HepG2 (cell line): ENCODE results near the gene BTBD3. TPM values are rescaled to one million over a fixed set of nuclear protein-coding genes. Genes with fewer than 3 reads are reported as not detected.

Experiments used
- ATAC-seq: fragments of 200-7000 bp; cut with Tn5 transposase; 3 replicates; pipeline ENCODE4 v1.9.1; 2020; ENCODE audit warnings: mild to moderate bottlenecking, moderate library complexity
- BruUV-seq: library from RNA; stranded (reverse); fragments of 400-500 nt; replicated peaks from 2 replicates; lab custom pipeline; 2021; lab: Mats Ljungman, UMichigan
- CTCF ChIA-PET: fragments of 300-600 bp; formaldehyde crosslinking; extraction: SDS; loops from one replicate; lab custom pipeline; 2021; ENCODE audit warnings: low total read pairs, inconsistent platforms, low intra/inter-chr PET ratio; lab: Yijun Ruan, JAX
- POLR2A ChIA-PET: fragments of 350-600 bp; sonication (Branson Sonifier 250); formaldehyde crosslinking; loops from one replicate; lab custom pipeline; 2020; ENCODE audit warnings: antibody characterized with exemption, inconsistent platforms; lab: Yijun Ruan, JAX
- DNase-seq: peaks from one replicate; pipeline ENCODE4 v3.0.0-alpha.2; 2015; ENCODE audit warnings: low spot score
- FAIRE-seq: peaks from 3 replicates; lab custom pipeline; 2011; peaks lifted over from hg19 to GRCh38; lab: Jason Lieb, UNC
- H2AFZ ChIP-seq: one replicate; pipeline ENCODE4 v1.6.1; 2011; ENCODE audit warnings: low read length, inconsistent platforms
- H3K27ac ChIP-seq: fragments of 300-600 bp; 3 replicates; pipeline ENCODE4 v1.8.0; 2011; ENCODE audit warnings: mixed run types, mild to moderate bottlenecking, mixed read lengths, low read length, inconsistent platforms; ENCODE audit not compliant: insufficient read depth; ENCODE audit errors: extremely low read length
- H3K27me3 ChIP-seq, 2 experiments: fragments of 200-600 bp in 1 of 2; 2 replicates in 1 of 2; 3 replicates in 1 of 2; pipeline versions ENCODE4 v1.6.0 to v1.8.0; 2011; ENCODE audit warnings: low read length in 2 of 2, mild to moderate bottlenecking in 2 of 2, moderate library complexity in 2 of 2, inconsistent platforms in 1 of 2; ENCODE audit not compliant: insufficient read depth in 2 of 2, control insufficient read depth in 1 of 2
- H3K36me3 ChIP-seq, 2 experiments: fragments of 200-600 bp in 1 of 2; replicated peaks in 1 of 2; 2 replicates in 1 of 2; 3 replicates in 1 of 2; pipeline versions ENCODE4 v1.5.1 to v1.8.0; 2011; ENCODE audit warnings: low read length in 2 of 2, inconsistent platforms in 1 of 2; ENCODE audit not compliant: insufficient read depth in 2 of 2, control insufficient read depth in 1 of 2
- H3K4me1 ChIP-seq: 2 replicates; pipeline ENCODE4 v1.5.1; 2012; ENCODE audit warnings: low read length, inconsistent platforms; ENCODE audit not compliant: insufficient read depth
- H3K4me2 ChIP-seq: 2 replicates; pipeline ENCODE4 v1.6.0; 2011; ENCODE audit warnings: low read depth, low read length, inconsistent platforms
- H3K4me3 ChIP-seq, 3 experiments: fragments of 200-600 bp in 1 of 3; sonication (generic), shearing (Covaris generic) in 1 of 3; replicated peaks in 1 of 3; 2 replicates each; pipeline ENCODE4 v1.5.1; 2011 to 2016; ENCODE audit warnings: low read length in 3 of 3, inconsistent platforms in 2 of 3, low read depth in 2 of 3, mild to moderate bottlenecking in 2 of 3, control low read depth in 1 of 3, mixed read lengths in 1 of 3; ENCODE audit not compliant: insufficient read depth in 1 of 3
- H3K79me2 ChIP-seq: one replicate; pipeline ENCODE4 v1.6.1; 2011; ENCODE audit warnings: low read length, inconsistent platforms; ENCODE audit not compliant: insufficient read depth
- H3K9ac ChIP-seq: 2 replicates; pipeline ENCODE4 v1.6.0; 2011; ENCODE audit warnings: mild to moderate bottlenecking, low read depth, low read length, inconsistent platforms; ENCODE audit not compliant: insufficient read depth
- H3K9me3 ChIP-seq: 2 replicates; pipeline ENCODE4 v1.5.1; 2012; ENCODE audit warnings: mild to moderate bottlenecking, low read length
- H4K20me1 ChIP-seq: 2 replicates; pipeline ENCODE4 v1.6.0; 2011; ENCODE audit warnings: inconsistent platforms, mild to moderate bottlenecking, low read length, moderate library complexity; ENCODE audit not compliant: insufficient read depth
- ATF4 ChIP-seq, 2 experiments: fragments of 450-650 bp in 1 of 2; sonication (generic) in 1 of 2; formaldehyde crosslinking; IDR thresholded peaks; 2 replicates each; pipeline versions ENCODE4 v1.5.0 to v1.8.0; 2020 to 2022; ENCODE audit warnings: mild to moderate bottlenecking in 1 of 2, missing genetic modification reagents in 1 of 2
- FOXA3 ChIP-seq: IDR thresholded peaks from 2 replicates; pipeline ENCODE4 v1.6.1; 2016; ENCODE audit warnings: missing genetic modification reagents, missing compliant biosample characterization
- WGBS: methylation state at CpG from one replicate; pipeline ENCODE4 v1.1.6; 2017; ENCODE audit warnings: low lambda C conversion rate; 5-methylcytosine and 5-hydroxymethylcytosine counted together
- in situ Hi-C: cut with HindIII; loops from 2 replicates; pipeline ENCODE4 v1.10.0; 2017; ENCODE audit warnings: low pct_unique_long_range_greater_than_20kb; ENCODE audit not compliant: extremely low pct_ligation_motif_present
- intact Hi-C: fragments of 100-400 bp; cut with micrococcal nuclease; formaldehyde crosslinking; loops from one replicate; pipeline ENCODE4 v1.10.0; 2022; ENCODE audit not compliant: unreplicated experiment
- polyA plus RNA-seq, 8 experiments: library from polyadenylated mRNA; depleted of rRNA in 3 of 8; stranded (reverse) in 7 of 8; unstranded in 1 of 8; fragments of >200 nt; fragmentation: Illumina TruSeq in 4 of 8; extraction: Trizol in 4 of 8; gene quantifications; 2 replicates each; pipeline versions ENCODE4 v1.2.1 to v1.2.3, GENCODE V29; 2011 to 2016; ENCODE audit warnings: low read depth in 4 of 8, missing spikeins in 1 of 8, mixed read lengths in 1 of 8; ENCODE audit not compliant: insufficient read depth in 1 of 8
- total RNA-seq, 5 experiments: library from RNA; depleted of rRNA; stranded (reverse); fragments of >200 nt; fragmentation: Illumina TruSeq; extraction: Trizol; gene quantifications; 2 replicates each; pipeline ENCODE4 v1.2.3, GENCODE V29; 2016; ENCODE audit warnings: low read depth in 1 of 5
- TF ChIP-seq, protein P1 (sequence below): sonication (generic); formaldehyde crosslinking; IDR thresholded peaks from 2 replicates; pipeline ENCODE4 v1.4.0; 2020; ENCODE audit warnings: missing genetic modification reagents

The BTBD3 gene
- total and polyA plus RNA-seq, 2 of the 13 experiments (the other 11 are each of a cell fraction or from before 2014, with no cell fraction given): 32.2 to 41.8 TPM

DNA sequence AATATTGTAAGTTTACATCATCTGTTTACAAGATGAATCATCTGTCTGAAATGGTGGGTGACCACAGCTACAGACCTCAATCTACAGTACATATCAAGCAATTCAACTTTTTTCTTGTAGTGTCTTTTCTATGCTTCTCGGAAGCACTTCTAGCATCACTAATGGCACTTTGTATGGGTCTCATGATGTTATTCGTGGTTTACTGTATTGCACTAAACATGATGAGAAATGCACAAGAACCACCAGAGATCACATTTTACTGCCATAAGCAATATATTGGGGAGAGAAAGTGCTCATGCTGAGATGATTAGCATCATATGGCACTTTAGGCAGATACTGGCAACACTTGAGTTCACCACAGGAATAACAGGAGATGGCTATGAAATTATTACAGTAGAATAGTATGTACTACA is 15.4 kb upstream of the BTBD3 start:
- H4K20me1 ChIP-seq: no peaks in the 10 kb centered on the region
- CTCF ChIA-PET: no interaction called here
- FAIRE-seq: no peak
- no peak for ATAC-seq
- no peak overlapping the region for H3K4me2 ChIP-seq
- H3K9ac ChIP-seq: no peak overlapping the region
- H3K9me3 ChIP-seq: no peaks in the 10 kb centered on the region
- BruUV-seq: no TSS peak
- no peak overlapping the region for H3K4me3 ChIP-seq
- H2AFZ ChIP-seq: no peak overlapping the region
- 0 out of 2 replicates have a peak, but pooled peaks cover 8% of the 10 kb centered on the region for H3K4me1 ChIP-seq
- no peak overlapping the region for H3K27ac ChIP-seq
- no peaks in the 10 kb centered on the region for H3K36me3 ChIP-seq
- POLR2A ChIA-PET: interaction anchor here (1.5 kb wide), 1 partner anchor 11 kb away, joined by 4 read pairs; no protein-coding TSS in a partner anchor
- TF ChIP-seq FOXA3 (CRISPR knock-in tag) (peak; percentile 26; the same call in 1 of the 2 replicates), ATF4 (CRISPR knock-in tag; IDR thresholded peaks at IDR 0.05) (peak in 1 of 2 experiments; percentile 28; a peak in 1 of 4 replicates)
- TF ChIP-seq, protein P1, sequence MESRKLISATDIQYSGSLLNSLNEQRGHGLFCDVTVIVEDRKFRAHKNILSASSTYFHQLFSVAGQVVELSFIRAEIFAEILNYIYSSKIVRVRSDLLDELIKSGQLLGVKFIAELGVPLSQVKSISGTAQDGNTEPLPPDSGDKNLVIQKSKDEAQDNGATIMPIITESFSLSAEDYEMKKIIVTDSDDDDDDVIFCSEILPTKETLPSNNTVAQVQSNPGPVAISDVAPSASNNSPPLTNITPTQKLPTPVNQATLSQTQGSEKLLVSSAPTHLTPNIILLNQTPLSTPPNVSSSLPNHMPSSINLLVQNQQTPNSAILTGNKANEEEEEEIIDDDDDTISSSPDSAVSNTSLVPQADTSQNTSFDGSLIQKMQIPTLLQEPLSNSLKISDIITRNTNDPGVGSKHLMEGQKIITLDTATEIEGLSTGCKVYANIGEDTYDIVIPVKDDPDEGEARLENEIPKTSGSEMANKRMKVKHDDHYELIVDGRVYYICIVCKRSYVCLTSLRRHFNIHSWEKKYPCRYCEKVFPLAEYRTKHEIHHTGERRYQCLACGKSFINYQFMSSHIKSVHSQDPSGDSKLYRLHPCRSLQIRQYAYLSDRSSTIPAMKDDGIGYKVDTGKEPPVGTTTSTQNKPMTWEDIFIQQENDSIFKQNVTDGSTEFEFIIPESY (CRISPR knock-in tag): no peak
- H3K79me2 ChIP-seq: peaks cover 87% of the 10 kb centered on the region
- 94% methylated on average over 2 of the region's 2 CpGs for WGBS
- no peak for DNase-seq
- no peaks in the 10 kb centered on the region for H3K27me3 ChIP-seq
- in situ Hi-C loops (no loop called here), intact Hi-C loops (no loop called here)
